Activated CD8-positive, alpha-beta T cell treated with anti-CD3 and anti-CD28 coated beads, Interleukin-2, amount 10 ng/mL, durations not matched to agents 7 days and 5 days (primary cell): ENCODE measurements around the gene RAI1. TPM values are rescaled to one million over a fixed set of nuclear protein-coding genes. Genes with fewer than 3 reads are reported as not detected.
A peak's percentile ranks its signal among the peaks of the same experiment; 100 is the strongest.

Experiments
- ATAC-seq: fragments of 150-1000 bp; cut with Tn5 transposase; one replicate; pipeline ENCODE4 v1.10.0; 2021; ENCODE audit warnings: moderate library complexity
- CTCF ChIA-PET: fragments of 350-600 bp; sonication (Branson Sonifier 250); formaldehyde crosslinking; loops from one replicate; lab custom pipeline; 2021; ENCODE audit warnings: antibody characterized with exemption; lab: Charles Lee
- POLR2A ChIA-PET: fragments of 350-600 bp; sonication (Branson Sonifier 250); formaldehyde crosslinking; loops from one replicate; lab custom pipeline; 2021; ENCODE audit warnings: antibody characterized with exemption; lab: Charles Lee
- DNase-seq: peaks from one replicate; pipeline ENCODE4 v3.0.0-alpha.2; 2020
- H3K27ac Mint-ChIP-seq: one replicate; pipeline ENCODE4 v1.8.0; 2021; ENCODE audit warnings: mild to moderate bottlenecking, mixed read lengths
- H3K27me3 Mint-ChIP-seq: one replicate; pipeline ENCODE4 v1.8.0; 2021; ENCODE audit warnings: low read depth, mixed read lengths
- H3K36me3 Mint-ChIP-seq: one replicate; pipeline ENCODE4 v1.8.0; 2021; ENCODE audit warnings: low read depth, mixed read lengths
- H3K4me1 Mint-ChIP-seq: one replicate; pipeline ENCODE4 v1.8.0; 2021; ENCODE audit warnings: low read depth, mixed read lengths
- H3K4me3 Mint-ChIP-seq: one replicate; pipeline ENCODE4 v1.8.0; 2021; ENCODE audit warnings: mild to moderate bottlenecking, mixed read lengths
- H3K9me3 Mint-ChIP-seq: one replicate; pipeline ENCODE4 v1.8.0; 2022; ENCODE audit warnings: mixed read lengths; ENCODE audit not compliant: insufficient read depth
- total RNA-seq, 2 experiments: library from RNA; stranded (reverse); gene quantifications; one replicate each; pipeline ENCODE4 v1.2.3, GENCODE V29; 2021

Gene RAI1
- total RNA-seq, 2 experiments from 2014 or later = 24.4 to 24.6 TPM

GRCh38 chr17:17768424-17769088 is 87.3 kb downstream of the RAI1 start:
- ChIA-PET CTCF (no interaction called here), POLR2A (no interaction called here)
- H3K4me3 Mint-ChIP-seq = no peak overlapping the region
- ATAC-seq = no peak
- no peaks in the 10 kb centered on the region for H3K27me3 Mint-ChIP-seq
- peaks cover 49% of the 10 kb centered on the region for H3K4me1 Mint-ChIP-seq
- peaks cover 3% of the 10 kb centered on the region for H3K36me3 Mint-ChIP-seq
- no peak overlapping the region for H3K27ac Mint-ChIP-seq
- no peaks in the 10 kb centered on the region for H3K9me3 Mint-ChIP-seq
- no peak for DNase-seq

- CTCF ChIA-PET = no interaction called here
- H3K9me3 Mint-ChIP-seq = no peaks in the 10 kb centered on the region
- POLR2A ChIA-PET = interaction anchor here (0.6 kb wide), 1 partner anchor 213 kb away, joined by 3 read pairs; no protein-coding TSS in a partner anchor
- H3K4me3 Mint-ChIP-seq = no peak overlapping the region
- H3K27ac Mint-ChIP-seq = no peak overlapping the region
- DNase-seq (no peak), ATAC-seq (no peak)
- no peaks in the 10 kb centered on the region for H3K27me3 Mint-ChIP-seq
- H3K4me1 Mint-ChIP-seq = peaks cover 36% of the 10 kb centered on the region
- peaks cover 3% of the 10 kb centered on the region for H3K36me3 Mint-ChIP-seq
Measured at GRCh38 chr17:17769869-17770631, 88.8 kb downstream of the RAI1 start.

GRCh38 chr17:17770632-17771044 is 89.4 kb downstream of the RAI1 start:
- no peak for ATAC-seq
- no peak overlapping the region for H3K4me3 Mint-ChIP-seq
- no peak for DNase-seq
- H3K36me3 Mint-ChIP-seq = no peaks in the 10 kb centered on the region
- no peaks in the 10 kb centered on the region for H3K27me3 Mint-ChIP-seq
- POLR2A ChIA-PET = interaction anchor here (0.6 to 1.2 kb wide), 2 partner anchors 12 to 212 kb away, joined by 3 read pairs; no protein-coding TSS in a partner anchor
- H3K4me1 Mint-ChIP-seq = peaks cover 30% of the 10 kb centered on the region
- no peaks in the 10 kb centered on the region for H3K9me3 Mint-ChIP-seq
- no peak overlapping the region for H3K27ac Mint-ChIP-seq
- CTCF ChIA-PET = interaction anchor here (1.3 kb wide), 1 partner anchor 14 kb away, joined by 3 read pairs; no protein-coding TSS in a partner anchor

GRCh38 chr17:17771498-17772201 is 90.4 kb downstream of the RAI1 start:
- ChIA-PET CTCF (interaction anchor here (1.3 kb wide), 1 partner anchor 15 kb away, joined by 3 read pairs; no protein-coding TSS in a partner anchor), POLR2A (interaction anchor here (1.2 kb wide), 1 partner anchor 11 kb away, joined by 3 read pairs; no protein-coding TSS in a partner anchor)
- peaks cover 20% of the 10 kb centered on the region for H3K4me1 Mint-ChIP-seq
- ATAC-seq (no peak), DNase-seq (no peak)
- no peak overlapping the region for H3K27ac Mint-ChIP-seq
- no peaks in the 10 kb centered on the region for H3K27me3 Mint-ChIP-seq
- no peaks in the 10 kb centered on the region for H3K9me3 Mint-ChIP-seq
- no peaks in the 10 kb centered on the region for H3K36me3 Mint-ChIP-seq
- no peak overlapping the region for H3K4me3 Mint-ChIP-seq

- CTCF ChIA-PET = no interaction called here
- no peak overlapping the region for H3K4me3 Mint-ChIP-seq
- no peaks in the 10 kb centered on the region for H3K27me3 Mint-ChIP-seq
- H3K27ac Mint-ChIP-seq = no peak overlapping the region
- no peak for DNase-seq
- peaks cover 17% of the 10 kb centered on the region for H3K4me1 Mint-ChIP-seq
- POLR2A ChIA-PET = no interaction called here
- no peaks in the 10 kb centered on the region for H3K9me3 Mint-ChIP-seq
- no peaks in the 10 kb centered on the region for H3K36me3 Mint-ChIP-seq
- ATAC-seq = no peak
Measured at GRCh38 chr17:17772231-17772630, 91.0 kb downstream of the RAI1 start.

GRCh38 chr17:17774009-17774881 is 93.0 kb downstream of the RAI1 start:
- H3K27me3 Mint-ChIP-seq = no peaks in the 10 kb centered on the region
- H3K36me3 Mint-ChIP-seq = no peaks in the 10 kb centered on the region
- no peak for DNase-seq
- POLR2A ChIA-PET = no interaction called here
- H3K4me1 Mint-ChIP-seq = peaks cover 9% of the 10 kb centered on the region
- H3K9me3 Mint-ChIP-seq = no peaks in the 10 kb centered on the region
- no peak overlapping the region for H3K4me3 Mint-ChIP-seq
- no peak for ATAC-seq
- H3K27ac Mint-ChIP-seq = no peak overlapping the region
- CTCF ChIA-PET = interaction anchor here (1.0 to 1.2 kb wide), 2 partner anchors 34 to 93 kb away, joined by 3 read pairs; partner anchors contain the start of gene RAI1

GRCh38 chr17:17776889-17777288 is 95.6 kb downstream of the RAI1 start:
- ChIA-PET CTCF (no interaction called here), POLR2A (no interaction called here)
- Mint-ChIP-seq H3K27ac (no peak overlapping the region), H3K36me3 (no peaks in the 10 kb centered on the region), H3K9me3 (no peaks in the 10 kb centered on the region), H3K4me1 (peaks cover 11% of the 10 kb centered on the region), H3K27me3 (peaks cover 13% of the 10 kb centered on the region), H3K4me3 (no peak overlapping the region)
- ATAC-seq (no peak), DNase-seq (no peak)

GRCh38 chr17:17778308-17779014 is 97.2 kb downstream of the RAI1 start:
- DNase-seq (no peak), ATAC-seq (no peak)
- Mint-ChIP-seq H3K4me1 (peaks cover 9% of the 10 kb centered on the region), H3K9me3 (no peaks in the 10 kb centered on the region), H3K4me3 (no peak overlapping the region), H3K36me3 (no peaks in the 10 kb centered on the region), H3K27ac (no peak overlapping the region), H3K27me3 (peaks cover 13% of the 10 kb centered on the region)
- CTCF ChIA-PET = no interaction called here
- POLR2A ChIA-PET = no interaction called here

- Mint-ChIP-seq H3K4me1 (peaks cover 13% of the 10 kb centered on the region), H3K27me3 (peaks cover 13% of the 10 kb centered on the region), H3K27ac (no peak overlapping the region), H3K36me3 (no peaks in the 10 kb centered on the region), H3K4me3 (no peak overlapping the region), H3K9me3 (no peaks in the 10 kb centered on the region)
- CTCF ChIA-PET = no interaction called here
- ATAC-seq = no peak
- POLR2A ChIA-PET = no interaction called here
- no peak for DNase-seq
Measured at GRCh38 chr17:17779015-17779611, 97.9 kb downstream of the RAI1 start.

GRCh38 chr17:17780922-17781590 is 99.8 kb downstream of the RAI1 start:
- no peak for ATAC-seq
- no peaks in the 10 kb centered on the region for H3K9me3 Mint-ChIP-seq
- H3K27me3 Mint-ChIP-seq = peaks cover 13% of the 10 kb centered on the region
- H3K4me3 Mint-ChIP-seq = peak overlapping the region; percentile 26
- H3K27ac Mint-ChIP-seq = no peak overlapping the region
- POLR2A ChIA-PET = interaction anchor here (1.1 kb wide), 1 partner anchor 17 kb away, joined by 8 read pairs; no protein-coding TSS in a partner anchor
- no peak for DNase-seq
- no peaks in the 10 kb centered on the region for H3K36me3 Mint-ChIP-seq
- CTCF ChIA-PET = interaction anchor here (1.6 kb wide), 1 partner anchor 30 kb away, joined by 3 read pairs; no protein-coding TSS in a partner anchor
- H3K4me1 Mint-ChIP-seq = peaks cover 25% of the 10 kb centered on the region
